ENCODE data around the gene TMEM203.

Gene TMEM203

DNA sequence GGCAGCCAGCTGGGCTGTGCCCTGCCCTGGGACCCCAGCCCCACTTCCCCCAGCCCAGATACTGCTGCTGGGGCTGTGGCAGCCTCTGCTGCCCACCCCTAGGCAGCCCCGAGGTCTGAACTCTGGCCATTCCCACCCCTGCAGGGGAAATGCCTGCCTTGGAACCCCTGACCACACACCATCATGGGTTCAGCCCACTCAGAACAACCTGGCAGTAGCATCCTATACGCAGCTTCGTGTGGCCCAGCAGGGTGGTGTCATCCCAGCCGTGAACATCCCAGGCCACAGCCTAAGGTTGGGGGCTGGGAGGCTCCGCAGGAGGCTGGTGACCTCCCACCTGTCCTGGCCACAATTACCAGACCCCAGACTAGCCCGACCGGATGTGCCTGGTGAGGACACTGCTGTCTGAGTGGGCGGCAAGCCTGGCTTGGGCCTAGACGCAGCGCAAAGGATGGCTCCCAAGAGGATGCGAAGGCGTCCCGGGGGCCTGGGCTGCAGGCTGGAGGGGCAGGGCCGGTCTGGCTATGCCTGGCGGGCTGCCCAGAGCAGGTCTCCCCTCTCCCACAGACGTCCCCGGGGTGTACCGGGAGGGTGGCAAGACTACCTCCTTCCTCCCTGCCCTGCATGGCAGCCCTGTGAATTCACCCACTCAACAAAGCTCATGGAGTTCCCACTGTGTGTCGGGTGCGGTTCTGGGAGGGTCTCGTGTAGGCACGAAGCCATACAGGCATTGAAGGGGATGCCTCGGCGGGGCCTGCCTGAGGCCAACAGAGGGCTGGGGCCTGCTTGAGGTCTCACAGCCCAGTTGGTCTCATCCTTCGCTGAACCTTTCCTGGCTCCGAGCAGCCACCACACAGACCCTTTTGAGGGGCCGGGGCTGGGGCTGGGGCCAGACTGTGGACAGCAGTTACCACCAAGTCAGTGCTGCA, 23.8 kb upstream of the TMEM203 start:
- no peak for DNase-seq (ENCODE audit: low read depth in 2 of 2)

DNA sequence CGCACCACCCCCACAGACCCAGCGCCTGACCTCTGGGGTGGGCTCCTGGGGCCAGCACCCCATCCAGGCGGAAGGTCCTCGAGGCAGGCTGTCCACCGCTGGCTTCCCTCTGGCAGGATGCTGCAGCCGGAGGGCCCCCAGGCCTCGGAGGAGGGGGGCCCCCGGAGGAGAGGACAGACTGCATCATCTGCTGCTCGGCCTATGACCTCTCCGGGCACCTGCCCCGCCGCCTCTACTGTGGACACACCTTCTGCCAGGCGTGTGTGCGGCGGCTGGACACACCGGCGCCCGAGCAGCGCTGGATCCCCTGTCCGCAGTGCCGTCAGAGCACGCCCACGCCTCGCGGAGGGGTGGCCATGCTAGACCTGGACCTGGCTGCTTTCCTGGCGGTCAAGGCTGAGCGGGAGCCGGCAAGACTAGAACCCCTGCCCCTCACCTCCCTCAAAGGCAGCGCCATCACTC, 23.1 kb upstream of the TMEM203 start:
- no peak for DNase-seq (ENCODE audit: low read depth in 2 of 2)

DNA sequence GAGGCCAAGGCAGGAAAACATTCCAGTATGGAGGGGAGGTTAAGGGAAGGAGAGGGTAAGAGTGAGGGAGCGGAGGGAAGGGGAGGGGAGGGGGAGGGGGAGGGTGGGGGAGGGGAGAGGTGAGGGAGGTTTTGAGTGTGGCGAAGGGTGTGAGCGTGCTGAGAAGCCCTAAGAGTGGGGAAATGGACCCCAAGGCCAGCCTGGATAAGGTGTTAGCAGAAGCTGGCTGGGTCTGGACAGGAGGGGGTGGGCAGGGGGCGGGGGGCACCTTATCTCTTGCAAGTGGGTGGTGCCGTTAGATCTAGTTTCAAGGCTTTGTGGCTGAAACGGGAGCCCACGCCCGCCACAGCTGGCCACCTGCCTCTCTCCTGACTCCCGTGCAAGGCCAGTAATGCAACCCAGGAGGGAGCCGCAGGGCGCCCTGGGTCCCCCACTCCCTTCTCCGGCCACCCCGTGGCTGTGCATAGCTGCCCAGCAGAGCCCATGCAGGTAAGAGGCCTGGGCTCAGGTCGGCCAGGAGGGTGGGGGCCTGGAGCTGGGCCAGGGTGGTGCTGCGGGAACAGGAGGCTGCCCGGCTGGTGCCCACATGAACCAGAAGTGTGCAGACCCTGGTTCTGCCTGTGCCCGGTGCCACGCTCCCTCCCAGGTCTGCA, 22.5 kb upstream of the TMEM203 start:
- no peak for DNase-seq (ENCODE audit: low read depth in 2 of 2)

DNA sequence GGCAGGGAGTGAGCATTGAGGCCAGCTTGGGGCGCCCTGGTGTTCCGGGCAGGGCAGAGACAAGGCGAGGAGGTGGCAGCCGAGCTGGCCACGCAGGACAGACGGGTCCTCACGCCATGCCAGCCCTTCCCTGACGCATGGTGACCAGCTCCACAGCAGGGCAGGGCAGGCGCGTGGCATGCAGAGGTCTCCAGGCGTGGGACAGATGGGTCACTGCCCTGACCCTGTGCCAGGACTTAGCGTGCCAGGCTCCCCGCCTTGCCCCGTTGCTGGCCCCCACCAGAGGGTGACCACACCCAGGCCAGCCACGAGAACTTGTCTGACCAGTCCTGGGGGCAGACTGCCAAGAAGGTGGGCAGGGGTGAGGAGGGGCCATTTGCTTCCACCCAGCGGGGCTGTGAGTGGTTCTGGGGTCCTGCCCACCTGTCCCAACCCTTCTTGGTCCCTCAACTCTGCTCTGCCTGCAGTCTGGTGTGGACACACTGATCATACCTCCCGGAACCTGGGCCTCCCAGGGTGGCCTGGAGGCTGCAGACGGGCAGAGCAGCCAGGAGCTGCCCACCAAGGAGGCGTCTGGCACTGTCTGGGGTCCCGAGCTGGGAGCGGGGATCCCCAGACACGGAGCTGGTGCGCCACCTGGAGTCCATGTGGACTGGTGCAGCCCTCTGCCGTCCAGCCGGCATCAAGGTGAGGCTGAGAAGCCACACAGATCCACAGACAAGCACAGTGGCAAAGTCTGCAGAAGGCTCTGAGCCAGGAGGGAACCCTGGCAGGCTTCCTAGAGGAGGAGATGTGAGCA, 21.8 kb upstream of the TMEM203 start, which contains the start of gene RNF224:
TSS of gene RNF224 (plus strand) at position 449 of the 799 bp plus-strand sequence. CDS start 834 bp downstream, outside the sequence.
- DNase-seq (ENCODE audit: low read depth in 2 of 2): peak; percentile 77 to 79

DNA sequence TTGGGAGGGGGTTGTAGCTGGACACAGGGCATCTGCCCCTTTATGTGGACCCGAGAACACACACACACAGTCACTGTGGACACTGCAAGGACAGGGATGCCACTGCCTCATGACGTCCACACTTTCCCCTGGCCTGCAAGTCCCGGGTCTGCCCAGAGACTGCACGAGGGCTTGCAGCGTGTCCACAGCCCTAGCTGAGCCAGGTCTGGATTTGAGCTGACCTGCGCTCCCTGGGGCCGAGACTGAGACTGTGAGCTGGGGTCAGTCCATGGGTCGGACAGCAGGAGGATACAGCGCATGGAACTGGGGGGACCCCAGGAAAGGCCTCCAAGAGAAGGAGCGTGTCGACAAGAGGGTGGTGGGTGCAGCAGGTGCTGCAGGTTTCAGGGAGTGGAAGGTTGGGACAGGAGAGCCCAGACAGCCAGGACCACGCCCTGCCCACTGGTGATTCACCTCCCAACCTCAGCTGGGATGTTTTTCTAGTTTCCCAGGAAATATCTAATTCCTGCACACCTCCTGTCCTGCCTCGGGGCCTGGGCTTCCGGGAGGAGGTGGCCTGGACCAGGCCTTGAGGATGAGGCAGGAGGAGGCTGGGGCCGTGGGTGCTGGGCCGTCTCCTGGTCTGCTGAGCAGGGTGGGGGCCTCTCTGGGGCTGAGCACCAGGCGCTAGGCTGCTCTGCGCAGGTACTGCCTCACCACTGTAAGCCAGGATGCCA, 21.0 kb upstream of the TMEM203 start:
- no peak for DNase-seq (ENCODE audit: low read depth in 2 of 2)

DNA sequence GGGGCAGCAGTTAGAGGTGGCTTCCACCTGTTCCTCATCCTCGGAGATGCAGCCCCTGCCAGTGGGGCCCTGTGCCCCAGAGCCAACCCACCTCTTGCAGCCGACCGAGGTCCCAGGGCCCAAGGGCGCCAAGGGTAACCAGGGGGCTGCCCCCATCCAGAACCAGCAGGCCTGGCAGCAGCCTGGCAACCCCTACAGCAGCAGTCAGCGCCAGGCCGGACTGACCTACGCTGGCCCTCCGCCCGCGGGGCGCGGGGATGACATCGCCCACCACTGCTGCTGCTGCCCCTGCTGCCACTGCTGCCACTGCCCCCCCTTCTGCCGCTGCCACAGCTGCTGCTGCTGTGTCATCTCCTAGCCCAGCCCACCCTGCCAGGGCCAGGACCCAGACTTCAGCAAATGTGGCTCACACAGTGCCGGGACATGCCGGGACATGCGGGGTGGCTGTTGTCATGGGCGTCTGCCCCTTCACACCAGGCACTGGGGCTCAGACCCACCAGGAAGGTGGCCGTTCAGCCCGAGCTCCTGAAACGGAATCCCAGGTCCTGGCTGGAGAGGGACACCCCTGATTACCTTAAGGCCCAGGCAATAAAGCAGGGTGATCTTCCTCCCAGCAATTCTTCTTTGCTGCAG, 20.4 kb upstream of the TMEM203 start:
- DNase-seq (ENCODE audit: low read depth in 2 of 2): no peak

DNA sequence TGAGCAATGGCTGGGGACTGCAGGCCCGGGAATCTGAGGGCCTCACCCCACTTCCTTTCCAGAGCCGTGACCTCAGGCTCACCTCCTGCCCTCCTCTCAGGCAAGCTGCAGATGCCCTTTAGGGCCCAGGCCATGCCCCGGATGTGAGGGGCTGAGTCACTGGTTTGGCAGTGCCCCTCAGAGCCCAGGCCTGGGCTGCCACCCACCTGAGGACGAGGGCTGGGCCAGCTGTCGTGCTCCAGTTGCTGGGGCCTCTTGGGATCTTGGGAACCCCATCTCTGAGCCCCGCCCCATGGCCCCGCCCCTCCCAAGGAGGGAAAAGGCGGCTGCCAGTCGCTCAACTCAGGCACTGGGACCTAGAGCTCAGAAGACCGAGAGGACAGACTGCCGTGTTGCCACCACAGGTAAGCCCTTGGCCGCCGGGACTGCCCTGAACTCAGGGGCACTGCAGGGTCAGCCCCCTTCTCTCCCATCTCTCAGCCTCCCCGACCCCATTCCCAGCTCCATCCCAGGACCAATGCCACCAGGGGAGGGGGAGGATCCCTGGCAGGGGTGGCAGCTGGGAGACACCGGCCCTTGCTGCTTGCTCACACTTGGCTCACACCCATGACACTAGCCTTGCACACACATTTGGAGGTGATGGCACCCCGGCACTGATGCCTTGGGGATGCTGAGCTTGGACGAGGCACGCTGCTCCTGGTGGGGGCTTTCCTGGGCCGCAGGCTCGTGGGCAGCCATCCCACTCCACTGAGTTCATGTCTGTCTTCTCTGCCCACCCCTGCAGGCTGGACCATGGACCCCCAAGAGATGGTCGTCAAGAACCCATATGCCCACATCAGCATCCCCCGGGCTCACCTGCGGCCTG, 19.6 kb upstream of the TMEM203 start, which contains the start of gene CYSRT1:
TSS of gene CYSRT1 (plus strand) at position 345 of the 865 bp plus-strand sequence. CDS start at position 793, 448 bp downstream.
- no peak for DNase-seq (ENCODE audit: low read depth in 2 of 2)

DNA sequence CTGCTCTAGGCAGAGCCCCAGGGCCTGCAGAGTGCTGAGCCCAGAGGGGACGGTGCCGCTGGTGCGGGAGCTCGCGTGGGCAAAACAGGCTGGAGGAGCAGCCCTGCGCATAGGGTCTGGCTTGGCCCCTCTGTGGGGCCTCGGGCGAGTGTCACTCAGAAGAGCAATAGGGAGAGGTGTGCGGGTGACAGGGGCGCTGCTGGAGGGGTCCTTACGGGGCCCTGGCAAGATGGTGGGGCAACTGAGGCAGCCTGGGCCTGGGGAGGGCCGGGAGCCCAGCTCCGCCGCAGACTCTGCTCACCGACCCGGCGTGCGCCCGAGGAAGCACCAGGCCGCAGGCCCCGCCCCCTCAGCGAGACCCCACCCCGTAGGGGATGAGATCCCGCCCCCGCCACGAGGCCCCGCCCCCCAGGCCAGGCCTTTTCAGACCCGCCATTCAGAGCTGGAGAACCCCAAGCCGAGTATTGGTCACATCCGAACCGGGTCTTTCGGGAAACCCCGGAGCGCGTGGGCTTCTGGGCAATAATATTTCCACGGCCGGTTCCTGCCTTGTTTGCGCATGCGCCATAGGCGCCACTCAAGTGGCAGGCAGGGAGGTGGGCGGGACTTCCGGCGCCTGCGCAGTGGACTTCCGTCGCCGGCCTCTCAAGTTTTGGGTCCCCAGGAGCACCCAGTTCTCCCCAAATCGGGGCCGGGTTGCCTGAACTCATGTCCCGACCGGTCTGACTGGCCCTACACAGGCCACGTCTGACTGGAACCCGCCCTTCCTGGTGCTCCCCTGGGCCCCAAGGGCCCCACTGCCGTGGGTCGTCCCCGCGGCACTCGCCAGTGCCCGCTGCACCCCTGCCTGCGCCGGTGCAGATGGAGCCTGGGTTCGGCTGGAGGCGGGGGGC, 17.9 kb upstream of the TMEM203 start:
- peak; percentile 98 to 99 for DNase-seq (ENCODE audit: low read depth in 2 of 2)

DNA sequence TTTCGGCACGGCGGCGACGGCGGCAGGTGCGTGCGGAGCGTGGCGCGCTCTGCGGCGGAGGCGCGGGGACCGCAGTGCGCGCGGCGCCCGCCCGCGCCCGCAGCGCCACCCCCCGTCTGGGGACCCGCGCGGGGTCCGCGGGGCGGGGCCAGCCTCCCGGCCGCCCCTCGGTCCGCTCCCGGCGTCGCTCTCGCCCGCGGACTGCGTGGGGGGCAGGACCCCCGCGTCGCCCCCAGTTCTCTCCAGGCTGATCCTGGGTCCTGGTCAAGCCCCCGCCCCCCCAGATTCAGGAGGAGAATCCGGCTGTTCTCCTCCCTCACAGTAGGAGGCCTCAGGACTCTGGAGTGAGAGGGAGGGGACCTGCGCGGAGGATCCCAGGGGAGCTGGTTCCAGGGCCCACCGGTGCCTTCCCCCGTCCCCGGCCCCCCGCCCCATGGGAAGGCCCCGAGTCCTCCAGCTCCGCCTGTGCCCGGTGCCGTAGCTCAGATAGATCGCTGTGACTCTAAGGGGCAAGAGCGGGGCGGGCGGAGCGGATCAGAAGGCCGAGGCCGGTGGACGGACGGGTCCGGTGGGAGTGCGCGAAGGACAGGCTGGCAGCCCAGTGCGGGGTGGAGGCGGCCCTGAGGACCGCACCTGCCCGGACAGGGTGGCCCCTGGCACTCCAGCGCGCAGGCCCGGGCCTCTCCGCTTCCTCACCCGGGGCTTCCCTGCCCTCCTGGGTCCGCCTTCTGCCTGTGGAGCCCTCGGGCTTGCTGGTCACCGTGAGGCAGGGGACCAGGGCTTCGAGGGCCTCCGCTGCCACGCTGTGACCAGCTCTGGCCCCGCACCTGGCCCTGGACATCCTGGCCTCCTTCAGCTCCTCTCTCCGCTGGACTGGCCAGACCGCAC, 17.0 kb upstream of the TMEM203 start, which contains the start of gene RNF208:
TSS of gene RNF208 (minus strand) at position 51 of the 888 bp plus-strand sequence. CDS start 1,028 bp downstream, outside the sequence.
- no peak for DNase-seq (ENCODE audit: low read depth in 2 of 2)

DNA sequence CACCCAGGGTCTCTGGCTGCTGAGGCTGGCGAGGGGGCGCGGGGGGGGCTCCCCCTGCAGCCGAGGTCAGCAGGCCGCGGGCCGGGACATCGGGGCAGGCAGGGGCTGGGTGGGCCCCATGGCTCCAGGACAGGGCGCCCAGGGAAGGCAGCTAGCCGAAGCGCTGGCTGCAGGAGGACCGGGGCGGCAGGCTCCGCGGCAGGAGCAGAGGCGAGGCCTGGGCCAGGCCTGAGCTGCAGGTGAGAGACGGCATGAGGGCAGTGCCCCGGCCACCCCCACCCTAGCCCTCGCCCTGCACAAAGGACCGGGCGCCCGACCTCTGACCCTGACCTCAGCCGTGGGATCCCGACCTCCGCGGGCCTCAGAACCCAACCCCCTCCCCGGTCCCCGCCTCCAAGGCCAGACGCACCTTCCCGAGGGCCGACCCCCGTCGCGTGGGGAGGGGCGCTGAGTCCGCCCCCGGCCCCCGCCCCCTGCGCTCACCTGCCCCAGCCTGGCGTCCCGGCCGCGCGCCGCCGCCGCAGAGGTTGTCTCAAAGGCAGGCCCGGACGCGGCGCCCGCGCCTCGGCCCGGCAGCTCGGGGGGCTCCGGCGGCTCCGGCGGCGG, 16.2 kb upstream of the TMEM203 start:
- DNase-seq (ENCODE audit: low read depth in 2 of 2): peak in 1 of 2 donors; percentile 29

DNA sequence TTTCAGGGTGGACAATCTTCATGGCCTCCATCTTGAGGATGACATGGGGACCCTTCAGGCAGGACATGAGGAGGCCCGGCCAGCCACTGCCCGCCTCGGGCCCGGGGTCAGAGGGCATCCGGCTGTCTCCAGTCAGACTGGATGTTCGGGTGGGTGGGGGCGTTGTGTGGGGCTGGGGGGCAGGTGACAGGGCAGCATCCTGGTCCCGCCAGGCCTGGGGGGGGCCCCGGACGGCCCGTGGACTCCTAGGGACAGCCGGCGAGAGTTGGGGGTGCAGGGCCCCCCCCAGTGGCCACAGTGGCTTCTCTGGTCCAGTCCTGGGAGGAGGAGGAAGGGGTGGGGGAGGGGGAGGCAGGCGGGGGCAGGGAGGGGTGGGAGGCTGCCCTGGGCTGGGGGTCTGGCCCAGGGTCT, 15.7 kb upstream of the TMEM203 start:
- no peak for DNase-seq (ENCODE audit: low read depth in 2 of 2)

DNA sequence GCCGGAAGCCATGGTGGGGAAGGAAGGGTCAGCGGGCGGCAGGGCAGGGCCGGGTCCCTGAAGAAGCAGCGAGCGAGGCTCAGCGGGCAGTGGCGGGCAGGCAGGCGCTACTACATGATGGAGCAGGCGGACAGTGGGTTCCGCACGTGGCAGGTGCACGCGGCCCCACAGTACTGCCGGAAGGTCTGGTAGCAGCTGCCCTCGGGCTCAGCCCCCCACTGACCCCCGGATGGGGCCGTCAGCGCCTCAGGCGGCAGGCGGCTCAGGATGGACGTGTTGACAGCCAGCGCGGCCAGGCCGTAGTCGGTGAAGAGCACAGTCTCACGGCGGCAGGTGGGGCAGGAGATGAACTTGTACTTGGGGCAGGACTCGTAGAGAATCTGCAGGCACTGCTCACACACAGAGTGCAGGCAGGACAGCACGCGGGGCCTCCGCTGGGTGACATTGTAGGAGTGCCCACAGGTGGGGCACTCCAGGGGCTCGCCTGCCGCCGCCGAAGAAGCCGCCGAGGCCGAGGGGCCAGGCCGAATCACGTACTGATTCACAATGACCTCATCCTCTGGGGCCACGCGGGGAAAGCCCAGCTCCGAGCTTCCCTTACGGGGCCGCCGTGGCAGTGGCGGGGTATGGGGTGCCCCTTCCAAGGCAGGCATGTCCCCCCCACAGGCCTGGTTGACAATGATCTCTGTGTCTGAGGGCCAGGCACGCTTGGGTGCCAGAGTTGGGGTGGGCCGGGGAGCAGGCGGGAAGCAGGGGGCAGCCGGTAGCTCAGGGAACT, 15.1 kb upstream of the TMEM203 start:
- no peak for DNase-seq (ENCODE audit: low read depth in 2 of 2)

DNA sequence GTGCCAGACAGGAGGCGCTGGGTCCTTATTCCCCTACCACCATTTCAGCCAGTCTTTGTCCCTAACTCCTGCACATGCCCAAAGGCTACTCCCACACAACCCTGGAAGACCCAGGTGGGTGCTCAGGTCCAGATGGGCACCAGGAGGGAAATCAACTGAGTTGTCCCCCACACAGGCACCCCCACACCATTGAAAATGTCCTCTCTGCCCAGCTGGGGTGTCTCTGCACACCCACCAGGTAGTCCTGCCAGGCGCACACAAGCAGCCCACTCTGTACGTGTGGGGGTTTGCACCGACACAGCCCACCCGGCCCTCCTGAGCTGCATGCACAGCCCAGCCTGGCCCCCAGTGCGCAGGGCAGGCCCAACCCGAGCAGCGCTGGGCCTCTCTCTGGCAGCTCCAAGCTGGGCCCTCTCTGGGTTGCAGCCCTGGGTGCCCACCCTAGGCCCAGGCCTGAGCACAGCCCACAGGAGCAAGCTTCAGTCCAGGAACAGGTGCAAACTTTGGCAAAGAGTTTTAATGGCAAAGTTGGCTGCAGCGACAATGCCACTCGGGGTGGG, 14.4 kb upstream of the TMEM203 start:
- no peak for DNase-seq (ENCODE audit: low read depth in 2 of 2)

DNA sequence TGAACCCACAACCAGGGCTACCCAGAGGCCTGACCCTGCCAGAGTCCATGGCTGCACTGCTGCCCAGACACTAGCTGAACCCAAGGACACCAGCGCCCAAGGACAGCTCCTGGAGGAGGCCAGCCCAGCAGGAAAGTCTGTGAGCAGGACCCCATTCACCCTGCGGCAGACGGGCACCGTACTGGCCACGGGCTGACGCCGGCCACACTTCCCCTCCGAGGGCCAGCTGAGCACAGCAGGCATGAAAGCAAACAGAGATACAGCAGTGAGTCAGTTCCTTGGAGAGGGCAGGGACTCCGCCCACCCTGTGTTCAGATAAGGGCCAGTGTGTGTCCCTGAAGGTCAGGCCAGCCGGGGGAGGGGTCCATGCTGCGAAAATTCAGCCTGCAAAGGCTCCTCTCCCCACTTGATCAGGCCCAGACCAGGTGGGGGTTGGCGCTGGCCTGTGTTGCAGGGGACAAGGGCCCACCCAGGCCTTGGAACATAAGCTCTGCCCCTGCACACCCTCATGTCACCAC, 13.4 kb upstream of the TMEM203 start:
- no peak for DNase-seq (ENCODE audit: low read depth in 2 of 2)

DNA sequence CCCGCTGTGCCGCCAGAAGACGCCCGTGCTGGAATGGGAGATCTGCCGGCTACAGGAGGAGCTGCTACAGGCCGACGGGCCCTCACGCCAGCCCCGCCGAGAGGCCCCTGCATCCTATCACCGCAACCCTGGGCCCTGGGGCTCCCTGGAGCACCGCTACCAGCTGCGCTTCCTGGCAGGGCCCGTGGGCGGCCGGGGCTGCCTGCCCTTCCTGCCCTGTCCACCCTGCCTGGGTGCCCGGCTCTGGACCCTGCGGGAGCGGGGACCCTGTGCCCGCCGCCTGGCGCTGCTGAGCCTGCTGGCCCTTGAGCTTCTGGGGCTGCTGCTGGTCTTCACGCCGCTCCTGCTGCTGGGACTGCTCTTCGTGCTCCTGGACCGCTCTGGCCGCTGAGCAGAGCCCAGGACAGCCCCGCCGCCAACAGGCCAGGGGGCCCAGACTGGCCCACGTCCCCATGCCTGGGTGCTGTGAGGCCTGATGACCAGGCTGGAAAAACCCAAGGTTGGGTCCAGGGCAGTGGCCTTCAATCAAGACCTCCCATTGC, 12.8 kb upstream of the TMEM203 start:
- no peak for DNase-seq (ENCODE audit: low read depth in 2 of 2)
